ENCODE measurements around the gene RBMS3. TPM values are rescaled to one million over a fixed set of nuclear protein-coding genes. Genes with fewer than 3 reads are reported as not detected.

Gene RBMS3
- total and polyA plus RNA-seq, 2 donors (not counting 1 experiment from before 2014, with no cell fraction given) = 26.9 to 68.4 TPM

GRCh38 chr3:29919571-29919970 lies 638.7 kb downstream of the RBMS3 start:
- H3K27me3 ChIP-seq (ENCODE audit: control insufficient read depth, insufficient read depth, low read length) = no peaks in the 10 kb centered on the region
- H3K79me2 ChIP-seq (ENCODE audit: control insufficient read depth, insufficient read depth, low read length) = no peaks in the 10 kb centered on the region
- H2AFZ ChIP-seq (ENCODE audit: low read length) = no peak overlapping the region
- no peak overlapping the region for H3K9ac ChIP-seq (ENCODE audit: insufficient read depth, low read length)
- no peak overlapping the region for H3K27ac ChIP-seq (ENCODE audit: insufficient read depth, low read length)
- H3K4me3 ChIP-seq (replicated peaks in 1 of 4; ENCODE audit: control extremely low read depth in 1 of 4, insufficient read depth in 1 of 4, low read depth in 3 of 4, low read length in 4 of 4) = no peak overlapping the region
- no peaks in the 10 kb centered on the region for H3K36me3 ChIP-seq (ENCODE audit: control insufficient read depth, insufficient read depth, low read length)
- no peaks in the 10 kb centered on the region for H4K20me1 ChIP-seq (ENCODE audit: control insufficient read depth, extremely low read depth, insufficient read depth, low read length)
- H3K4me2 ChIP-seq (ENCODE audit: extremely low read depth, insufficient read depth, low read length) = no peak overlapping the region
- H3K4me1 ChIP-seq (ENCODE audit: control insufficient read depth, extremely low read depth, insufficient read depth, low read length) = peaks cover 3% of the 10 kb centered on the region
- no peak for TF ChIP-seq CTCF (conservative IDR thresholded peaks at IDR 0.05 in 1 of 2, IDR thresholded peaks at IDR 0.05 in 1 of 2; ENCODE audit: low read depth in 1 of 2, low read length in 2 of 2)
- no peak for TF ChIP-seq EZH2 (IDR thresholded peaks at IDR 0.05; ENCODE audit: low read length, missing control alignments)
- no peak for DNase-seq (ENCODE audit: low read depth in 2 of 2)
- no peaks in the 10 kb centered on the region for H3K9me3 ChIP-seq (ENCODE audit: control insufficient read depth, insufficient read depth, low read depth, low read length)

DNA sequence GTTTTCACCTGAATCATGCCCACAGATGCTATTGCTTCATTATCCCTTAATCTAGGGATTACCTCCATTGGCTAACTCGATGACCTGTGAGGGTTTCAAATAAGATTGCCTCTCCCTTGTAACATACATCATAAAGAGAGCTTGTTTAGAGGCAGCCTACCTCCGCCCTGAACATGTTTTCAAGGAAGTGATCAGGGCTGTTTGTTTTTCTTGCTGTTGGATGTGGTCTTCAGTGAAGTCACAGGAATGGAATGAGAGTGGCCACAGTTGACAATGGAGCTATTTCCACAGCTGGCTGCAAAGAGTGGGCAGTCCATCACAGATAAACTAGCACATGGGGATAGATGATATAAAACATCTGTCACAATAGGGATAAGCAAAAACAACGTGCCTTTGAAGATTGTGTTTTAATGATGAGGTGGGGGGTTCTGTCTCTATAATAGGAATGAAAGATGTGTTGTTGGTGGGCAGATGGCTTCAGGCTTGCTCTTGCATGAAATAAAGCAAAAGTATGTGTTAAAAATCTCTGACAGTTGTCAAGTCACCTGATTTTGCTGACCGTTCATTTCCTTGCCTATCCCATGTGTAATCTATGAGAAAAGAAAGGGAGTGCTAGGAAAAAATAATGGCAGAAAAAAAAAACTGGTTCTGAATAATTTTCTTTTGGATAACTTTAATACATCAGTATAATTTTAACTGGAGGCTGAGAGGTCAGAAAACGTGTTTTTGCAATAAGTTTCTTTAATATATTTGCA lies 642.3 kb downstream of the RBMS3 start:
- no peak overlapping the region for H3K4me3 ChIP-seq (replicated peaks in 1 of 4; ENCODE audit: control extremely low read depth in 1 of 4, insufficient read depth in 1 of 4, low read depth in 3 of 4, low read length in 4 of 4)
- H4K20me1 ChIP-seq (ENCODE audit: control insufficient read depth, extremely low read depth, insufficient read depth, low read length) = no peaks in the 10 kb centered on the region
- H3K9ac ChIP-seq (ENCODE audit: insufficient read depth, low read length) = no peak overlapping the region
- H2AFZ ChIP-seq (ENCODE audit: low read length) = no peak overlapping the region
- peak; percentile 92 to 95 for DNase-seq (ENCODE audit: low read depth in 2 of 2)
- no peaks in the 10 kb centered on the region for H3K9me3 ChIP-seq (ENCODE audit: control insufficient read depth, insufficient read depth, low read depth, low read length)
- TF ChIP-seq EZH2 (IDR thresholded peaks at IDR 0.05; ENCODE audit: low read length, missing control alignments) = no peak
- no peak for TF ChIP-seq CTCF (conservative IDR thresholded peaks at IDR 0.05 in 1 of 2, IDR thresholded peaks at IDR 0.05 in 1 of 2; ENCODE audit: low read depth in 1 of 2, low read length in 2 of 2)
- H3K27ac ChIP-seq (ENCODE audit: insufficient read depth, low read length) = no peak overlapping the region
- H3K79me2 ChIP-seq (ENCODE audit: control insufficient read depth, insufficient read depth, low read length) = no peaks in the 10 kb centered on the region
- H3K4me2 ChIP-seq (ENCODE audit: extremely low read depth, insufficient read depth, low read length) = peak overlapping the region; percentile 21
- H3K27me3 ChIP-seq (ENCODE audit: control insufficient read depth, insufficient read depth, low read length) = no peaks in the 10 kb centered on the region
- no peaks in the 10 kb centered on the region for H3K36me3 ChIP-seq (ENCODE audit: control insufficient read depth, insufficient read depth, low read length)
- H3K4me1 ChIP-seq (ENCODE audit: control insufficient read depth, extremely low read depth, insufficient read depth, low read length) = no peaks in the 10 kb centered on the region

- TF ChIP-seq EZH2 (IDR thresholded peaks at IDR 0.05; ENCODE audit: low read length, missing control alignments) = no peak
- TF ChIP-seq CTCF (conservative IDR thresholded peaks at IDR 0.05 in 1 of 2, IDR thresholded peaks at IDR 0.05 in 1 of 2; ENCODE audit: low read depth in 1 of 2, low read length in 2 of 2) = no peak
- Histone ChIP-seq H4K20me1 (ENCODE audit: control insufficient read depth, extremely low read depth, insufficient read depth, low read length) (no peaks in the 10 kb centered on the region), H3K27me3 (ENCODE audit: control insufficient read depth, insufficient read depth, low read length) (no peaks in the 10 kb centered on the region), H3K27ac (ENCODE audit: insufficient read depth, low read length) (no peak overlapping the region), H3K36me3 (ENCODE audit: control insufficient read depth, insufficient read depth, low read length) (no peaks in the 10 kb centered on the region), H3K4me3 (replicated peaks in 1 of 4; ENCODE audit: control extremely low read depth in 1 of 4, insufficient read depth in 1 of 4, low read depth in 3 of 4, low read length in 4 of 4) (no peak overlapping the region), H3K4me2 (ENCODE audit: extremely low read depth, insufficient read depth, low read length) (no peak overlapping the region), H3K4me1 (ENCODE audit: control insufficient read depth, extremely low read depth, insufficient read depth, low read length) (no peaks in the 10 kb centered on the region), H3K9ac (ENCODE audit: insufficient read depth, low read length) (no peak overlapping the region), H3K9me3 (ENCODE audit: control insufficient read depth, insufficient read depth, low read depth, low read length) (no peaks in the 10 kb centered on the region), H3K79me2 (ENCODE audit: control insufficient read depth, insufficient read depth, low read length) (no peaks in the 10 kb centered on the region), H2AFZ (ENCODE audit: low read length) (no peak overlapping the region)
- DNase-seq (ENCODE audit: low read depth in 2 of 2) = peak in 1 of 2 donors; percentile 24
These were observed 644.1 kb downstream of the RBMS3 start for GRCh38 chr3:29924783-29925561.
